Mesenchymal stem cell (in vitro differentiated cells and primary cell): ENCODE results near the gene EML4.

ENCODE experiments used
- DNase-seq: peaks from one replicate; pipeline ENCODE4 v3.0.0-alpha.2; 2013
- H2AFZ ChIP-seq: one replicate; pipeline ENCODE4 v1.6.1; 2013; ENCODE audit warnings: low read depth, mild to moderate bottlenecking, control low read depth, inconsistent platforms, low read length, moderate library complexity
- H2AK5ac ChIP-seq: 2 replicates; pipeline ENCODE4 v1.6.1; 2013; ENCODE audit warnings: low read length, moderate library complexity, mild to moderate bottlenecking, inconsistent platforms; ENCODE audit not compliant: severe bottlenecking
- H2BK120ac ChIP-seq: one replicate; pipeline ENCODE4 v1.6.1; 2013; ENCODE audit warnings: low read depth, mild to moderate bottlenecking, inconsistent platforms, low read length, moderate library complexity
- H2BK12ac ChIP-seq, 2 experiments: one replicate each; pipeline ENCODE4 v1.6.1; 2013; ENCODE audit warnings: inconsistent platforms in 2 of 2, low read length in 2 of 2, mild to moderate bottlenecking in 2 of 2, moderate library complexity in 2 of 2, control low read depth in 1 of 2
- H2BK15ac ChIP-seq: one replicate; pipeline ENCODE4 v1.6.1; 2013; ENCODE audit warnings: mild to moderate bottlenecking, low read depth, inconsistent platforms; ENCODE audit not compliant: poor library complexity, severe bottlenecking
- H2BK5ac ChIP-seq: 2 replicates; pipeline ENCODE4 v1.6.1; 2013; ENCODE audit warnings: low read depth, mild to moderate bottlenecking, low read length, control low read depth, inconsistent platforms; ENCODE audit not compliant: poor library complexity, severe bottlenecking
- H3K14ac ChIP-seq, 2 experiments: one replicate each; pipeline ENCODE4 v1.6.1; 2013; ENCODE audit warnings: inconsistent platforms in 2 of 2, low read length in 2 of 2, control low read depth in 1 of 2, mild to moderate bottlenecking in 1 of 2, moderate library complexity in 1 of 2
- H3K18ac ChIP-seq, 2 experiments: one replicate each; pipeline ENCODE4 v1.6.1; 2013; ENCODE audit warnings: inconsistent platforms in 2 of 2, low read length in 2 of 2, control low read depth in 1 of 2, low read depth in 1 of 2, mild to moderate bottlenecking in 1 of 2
- H3K23ac ChIP-seq, 2 experiments: one replicate each; pipeline ENCODE4 v1.6.1; 2013; ENCODE audit warnings: inconsistent platforms in 2 of 2, low read length in 2 of 2, mild to moderate bottlenecking in 2 of 2, moderate library complexity in 2 of 2, control low read depth in 1 of 2
- H3K27ac ChIP-seq: 2 replicates; pipeline ENCODE4 v1.5.1; 2013; ENCODE audit warnings: mild to moderate bottlenecking, moderate library complexity, low read length, control low read depth, inconsistent platforms; ENCODE audit not compliant: poor library complexity, severe bottlenecking
- H3K27me3 ChIP-seq, 2 experiments: 2 replicates each; pipeline versions ENCODE4 v1.6.1 to v1.7.0; 2013; ENCODE audit warnings: low read length in 2 of 2, mild to moderate bottlenecking in 2 of 2, moderate library complexity in 2 of 2, control low read depth in 1 of 2, inconsistent platforms in 1 of 2; ENCODE audit not compliant: control insufficient read depth in 1 of 2, insufficient read depth in 1 of 2
- H3K36me3 ChIP-seq, 2 experiments: 2 replicates each; pipeline versions ENCODE4 v1.6.1 to v1.7.0; 2013; ENCODE audit warnings: low read length in 2 of 2, control low read depth in 1 of 2, inconsistent platforms in 1 of 2, low read depth in 1 of 2, mild to moderate bottlenecking in 1 of 2; ENCODE audit not compliant: insufficient read depth in 2 of 2, control insufficient read depth in 1 of 2
- H3K4ac ChIP-seq, 2 experiments: one replicate each; pipeline ENCODE4 v1.6.1; 2013; ENCODE audit warnings: inconsistent platforms in 2 of 2, low read length in 2 of 2, mild to moderate bottlenecking in 2 of 2, moderate library complexity in 2 of 2, control low read depth in 1 of 2, low read depth in 1 of 2
- H3K4me1 ChIP-seq: 2 replicates; pipeline ENCODE4 v1.6.1; 2013; ENCODE audit warnings: low read depth, low read length, control low read depth; ENCODE audit not compliant: control insufficient read depth, insufficient read depth
- H3K4me2 ChIP-seq: 2 replicates; pipeline ENCODE4 v1.6.1; 2013; ENCODE audit warnings: low read length, mild to moderate bottlenecking, inconsistent platforms; ENCODE audit not compliant: poor library complexity, severe bottlenecking
- H3K4me3 ChIP-seq, 2 experiments: 2 replicates each; pipeline versions ENCODE4 v1.5.1 to v1.7.0; 2013; ENCODE audit warnings: low read length in 2 of 2, mild to moderate bottlenecking in 2 of 2, control low read depth in 1 of 2, low read depth in 1 of 2; ENCODE audit not compliant: insufficient read depth in 1 of 2
- H3K79me1 ChIP-seq: replicated peaks from 2 replicates; pipeline ENCODE4 v1.6.1; 2013; ENCODE audit warnings: mild to moderate bottlenecking, control low read depth, low read length, inconsistent platforms; ENCODE audit not compliant: poor library complexity, severe bottlenecking
- H3K9ac ChIP-seq: 2 replicates; pipeline ENCODE4 v1.7.0; 2013; ENCODE audit warnings: mild to moderate bottlenecking, low read length, moderate library complexity
- H3K9me3 ChIP-seq: 2 replicates; pipeline ENCODE4 v1.7.0; 2013; ENCODE audit warnings: mild to moderate bottlenecking, low read length; ENCODE audit not compliant: control insufficient read depth
- H4K8ac ChIP-seq: one replicate; pipeline ENCODE4 v1.6.1; 2013; ENCODE audit warnings: inconsistent platforms, mild to moderate bottlenecking, low read length, moderate library complexity
- H4K91ac ChIP-seq: one replicate; pipeline ENCODE4 v1.6.1; 2013; ENCODE audit warnings: mild to moderate bottlenecking, low read length, inconsistent platforms
- WGBS: methylation state at CpG from one replicate; pipeline ENCODE4 v1.1.7; 2013; ENCODE audit warnings: mixed read lengths; 5-methylcytosine and 5-hydroxymethylcytosine counted together

Gene EML4

DNA sequence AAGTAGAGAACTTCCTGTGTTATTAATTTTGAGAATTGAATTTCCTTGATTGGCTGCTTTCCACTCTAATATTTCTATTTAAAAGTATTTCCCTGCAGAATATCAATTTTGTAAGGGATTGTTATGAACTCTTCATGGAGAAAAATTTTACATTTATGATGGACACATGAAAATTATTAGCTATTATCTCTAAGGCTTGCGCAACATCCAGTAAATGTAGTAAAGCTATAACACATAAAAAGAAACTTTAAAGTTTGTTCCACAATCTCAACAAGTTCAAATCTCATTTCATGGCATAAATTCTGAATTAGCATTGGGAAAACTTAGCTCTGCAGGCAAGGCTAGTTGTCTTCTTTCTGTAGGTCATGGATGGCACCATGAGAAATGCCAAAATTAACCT, 4.2 kb upstream of the EML4 start:
- Histone ChIP-seq H3K4me2 (no peak overlapping the region), H3K14ac (no peak overlapping the region), H3K9ac (no peak overlapping the region), H4K8ac (no peak overlapping the region), H2BK15ac (no peak overlapping the region), H3K4me1 (peaks cover 2% of the 10 kb centered on the region), H3K23ac (no peak overlapping the region), H4K91ac (no peak overlapping the region), H2BK120ac (no peak overlapping the region), H3K4me3 (no peak overlapping the region), H2AFZ (no peak overlapping the region), H3K27me3 (no peaks in the 10 kb centered on the region), H2BK5ac (no peak overlapping the region), H3K4ac (no peak overlapping the region), H2BK12ac (no peak overlapping the region), H3K79me1 (peaks cover 2% of the 10 kb centered on the region), H3K27ac (no peak overlapping the region), H3K36me3 (no peaks in the 10 kb centered on the region), H3K9me3 (no peaks in the 10 kb centered on the region), H2AK5ac (no peak overlapping the region), H3K18ac (no peak overlapping the region)
- DNase-seq = no peak
- WGBS = no CpG with 5 or more reads among the region's 1 CpG

DNA sequence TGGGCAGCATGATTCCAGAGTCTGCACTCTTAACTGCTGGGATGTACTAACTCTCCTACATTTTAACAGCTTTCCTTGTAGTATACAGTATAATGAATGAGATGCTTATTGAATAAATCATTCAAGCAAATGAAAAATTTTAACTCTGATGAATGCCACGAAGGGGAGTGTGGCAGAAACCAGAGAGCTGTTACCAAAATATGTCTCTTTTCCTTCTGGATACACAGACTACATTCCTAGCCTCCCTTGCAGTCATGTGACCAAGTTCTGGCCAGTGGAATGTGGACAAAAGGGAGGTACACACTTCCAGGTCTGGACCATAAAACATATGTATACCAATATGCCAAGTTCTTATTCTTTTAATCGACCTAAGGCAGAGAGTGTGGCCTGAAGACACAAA, 1.7 kb upstream of the EML4 start:
- no peak overlapping the region for H2BK12ac ChIP-seq
- H3K18ac ChIP-seq = no peak overlapping the region
- no peak overlapping the region for H3K9ac ChIP-seq
- H2BK15ac ChIP-seq = no peak overlapping the region
- no peak overlapping the region for H3K14ac ChIP-seq
- WGBS = 100% methylated on average over 1 of the region's 2 CpGs
- no peak overlapping the region for H3K27ac ChIP-seq
- H3K4me2 ChIP-seq = no peak overlapping the region
- peaks cover 2% of the 10 kb centered on the region for H3K4me1 ChIP-seq
- no peak overlapping the region for H4K8ac ChIP-seq
- H3K79me1 ChIP-seq = peaks cover 5% of the 10 kb centered on the region
- no peaks in the 10 kb centered on the region for H3K9me3 ChIP-seq
- H3K23ac ChIP-seq = no peak overlapping the region
- no peak overlapping the region for H2AFZ ChIP-seq
- H2BK5ac ChIP-seq = no peak overlapping the region
- no peaks in the 10 kb centered on the region for H3K36me3 ChIP-seq
- DNase-seq = no peak
- no peak overlapping the region for H3K4me3 ChIP-seq
- H4K91ac ChIP-seq = no peak overlapping the region
- H2AK5ac ChIP-seq = no peak overlapping the region
- H3K4ac ChIP-seq = no peak overlapping the region
- H3K27me3 ChIP-seq = no peaks in the 10 kb centered on the region
- no peak overlapping the region for H2BK120ac ChIP-seq

DNA sequence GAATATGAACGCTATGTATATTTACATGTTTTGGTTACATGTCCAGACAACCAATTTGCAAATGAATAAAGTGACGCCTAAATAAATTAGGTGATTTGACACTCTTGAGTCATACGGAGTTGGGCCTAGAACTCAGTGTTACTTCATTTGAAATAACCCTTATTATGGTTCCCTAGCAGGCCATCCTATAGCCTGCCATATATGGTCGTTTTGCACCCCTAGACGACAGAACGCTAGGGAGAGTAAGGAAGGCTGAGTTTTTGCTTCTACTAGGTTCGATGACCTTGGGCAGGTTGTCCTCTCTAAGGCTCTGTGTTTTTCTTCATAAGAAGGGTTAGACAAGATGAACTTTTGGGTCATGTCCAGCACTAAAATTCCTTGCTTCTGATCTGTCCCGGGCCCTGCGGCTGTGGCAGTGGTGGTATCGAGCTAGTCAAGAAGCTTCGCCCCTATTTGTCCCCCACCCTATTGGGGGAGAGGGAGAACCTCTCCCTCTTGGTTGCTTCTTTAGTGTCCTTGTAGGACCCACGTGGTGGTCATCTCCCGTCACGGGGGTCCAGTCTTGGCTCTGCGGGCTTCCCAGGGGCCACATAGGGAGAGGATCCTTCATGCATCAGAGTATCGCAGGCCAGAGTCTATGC, 574 bp upstream of the EML4 start:
- no peak overlapping the region for H4K91ac ChIP-seq
- H3K4me3 ChIP-seq = peak overlapping the region in 1 of 2 experiments; percentile 59
- no peaks in the 10 kb centered on the region for H3K9me3 ChIP-seq
- H3K9ac ChIP-seq = no peak overlapping the region
- no peaks in the 10 kb centered on the region for H3K27me3 ChIP-seq
- H2BK5ac ChIP-seq = no peak overlapping the region
- H3K4me1 ChIP-seq = peaks cover 2% of the 10 kb centered on the region
- peak overlapping the region; percentile 94 for H4K8ac ChIP-seq
- H3K4me2 ChIP-seq = peak overlapping the region; percentile 18
- H3K27ac ChIP-seq = no peak overlapping the region
- 84% methylated on average over 16 of the region's 16 CpGs for WGBS
- H3K18ac ChIP-seq = peak overlapping the region in 1 of 2 experiments; percentile 81
- no peak overlapping the region for H3K23ac ChIP-seq
- H2AK5ac ChIP-seq = no peak overlapping the region
- peak overlapping the region in 1 of 2 experiments; percentile 54 for H3K4ac ChIP-seq
- no peaks in the 10 kb centered on the region for H3K36me3 ChIP-seq
- peak overlapping the region; percentile 83 for H2BK15ac ChIP-seq
- peak overlapping the region in 1 of 2 experiments; percentile 59 for H2BK12ac ChIP-seq
- no peak overlapping the region for H3K14ac ChIP-seq
- peaks cover 5% of the 10 kb centered on the region for H3K79me1 ChIP-seq
- no peak for DNase-seq
- no peak overlapping the region for H2BK120ac ChIP-seq
- peak overlapping the region; percentile 10 for H2AFZ ChIP-seq

DNA sequence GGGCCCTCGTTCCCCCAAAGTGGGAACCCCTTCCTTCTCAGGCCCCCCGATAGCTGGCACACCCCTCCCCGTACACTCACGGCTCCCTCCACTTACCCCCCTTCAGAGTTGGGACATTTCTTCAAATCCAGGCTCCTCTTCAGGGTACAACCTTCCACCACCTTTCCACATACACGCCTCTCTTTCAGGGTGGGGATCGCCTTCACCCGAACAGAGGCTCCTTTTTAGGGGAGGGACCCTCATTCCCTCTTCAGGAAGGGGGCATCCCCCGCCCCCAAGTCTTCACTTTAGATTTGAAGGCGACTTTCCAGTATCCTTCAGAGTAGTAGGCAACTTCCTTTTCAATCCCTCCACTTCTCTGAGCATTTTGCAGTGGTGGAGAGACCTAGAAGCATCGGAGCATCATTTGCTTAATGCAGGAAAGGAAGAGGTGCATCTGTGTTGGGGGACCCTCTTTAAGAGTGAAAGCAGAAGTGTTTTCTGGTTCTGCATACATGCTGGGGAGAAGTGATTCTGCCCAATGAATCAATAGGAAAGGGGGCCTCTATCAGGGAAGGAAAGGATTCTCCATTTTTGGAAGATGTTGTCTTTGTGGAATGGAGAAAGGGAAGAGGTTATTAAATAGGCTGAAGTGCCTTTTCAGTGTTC, 845 bp downstream of the EML4 start:
- Histone ChIP-seq H2BK5ac (no peak overlapping the region), H3K27ac (peak overlapping the region; percentile 3), H3K79me1 (peaks cover 5% of the 10 kb centered on the region), H2BK12ac (no peak overlapping the region), H3K4ac (peak overlapping the region; percentile 1 to 70), H3K27me3 (no peaks in the 10 kb centered on the region), H2BK120ac (peak overlapping the region; percentile 15), H3K4me3 (peak overlapping the region; percentile 92 to 94), H2BK15ac (peak overlapping the region; percentile 98), H3K4me1 (peaks cover 2% of the 10 kb centered on the region), H3K9me3 (no peaks in the 10 kb centered on the region), H3K23ac (no peak overlapping the region), H2AK5ac (no peak overlapping the region), H3K4me2 (peak overlapping the region; percentile 42), H2AFZ (peak overlapping the region; percentile 79), H4K91ac (no peak overlapping the region), H4K8ac (no peak overlapping the region), H3K36me3 (no peaks in the 10 kb centered on the region), H3K18ac (peak overlapping the region; percentile 21 to 59), H3K14ac (no peak overlapping the region), H3K9ac (peak overlapping the region; percentile 92)
- DNase-seq = peak; percentile 45
- 1% methylated on average over 10 of the region's 10 CpGs for WGBS
